T-helper 9 cell (primary cell): ENCODE measurements around the gene B3GAT3.
A peak's percentile ranks its signal among the peaks of the same experiment; 100 is the strongest.
"Not testable (repeated sequence)": the region's sequence is repeated elsewhere in the genome, so short reads cannot be mapped to it uniquely, and the experiment has no call there.

Source experiments
- DNase-seq: peaks from one replicate; pipeline ENCODE4 v3.0.0-alpha.2; 2020
- total RNA-seq, 2 donors: gene quantifications; one replicate each; lab custom pipeline; 2026; lab: John Stamatoyannopoulos, UW

B3GAT3 gene
- total RNA-seq = 30.4 to 56.2 reads per million in 2 donors

GRCh38 chr11:62621567-62622470 is at the start of gene B3GAT3:
B3GAT3 (minus strand) TSS chr11:62621986; CDS start chr11:62621947, 39 bp downstream.
- peak; percentile 96 for DNase-seq

- DNase-seq = no peak
Measured at GRCh38 chr11:62671236-62671607, 49.4 kb upstream of the B3GAT3 start.

DNA sequence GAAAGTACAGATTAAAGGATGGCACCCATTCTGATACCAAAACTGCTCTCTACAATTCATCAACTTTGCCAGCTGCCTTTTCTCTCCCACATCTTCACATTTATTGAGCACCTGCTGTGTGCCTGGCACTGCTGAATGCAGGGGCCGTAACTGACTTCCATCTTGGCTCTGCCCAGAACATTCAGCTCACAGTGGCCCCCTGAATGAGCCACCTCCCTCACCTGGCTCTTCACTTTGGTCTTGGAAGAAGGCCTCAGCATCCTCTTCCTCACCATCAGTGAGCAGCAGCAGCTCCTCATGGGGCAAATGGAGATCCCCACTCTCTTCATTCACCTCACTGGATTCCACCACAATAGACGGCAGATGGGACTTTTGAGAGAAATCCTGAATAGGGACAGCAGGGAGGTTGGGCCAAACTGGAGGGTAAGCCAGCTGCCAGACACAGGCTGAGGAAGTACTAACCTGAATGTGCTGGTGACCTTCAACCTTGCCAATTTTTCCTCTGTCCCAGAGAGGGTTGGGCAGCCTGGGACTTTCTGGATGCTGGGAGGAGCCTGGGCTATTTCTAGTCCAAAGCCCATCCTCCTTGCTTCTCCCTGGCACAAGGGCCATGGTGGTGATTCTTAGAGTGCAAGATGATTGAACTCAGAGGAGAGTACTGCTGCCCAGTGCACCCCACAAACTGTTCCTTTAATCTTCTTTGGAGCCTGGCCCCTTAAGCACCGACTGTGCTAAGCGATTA is 47.8 kb upstream of the B3GAT3 start:
- DNase-seq = no peak

DNA sequence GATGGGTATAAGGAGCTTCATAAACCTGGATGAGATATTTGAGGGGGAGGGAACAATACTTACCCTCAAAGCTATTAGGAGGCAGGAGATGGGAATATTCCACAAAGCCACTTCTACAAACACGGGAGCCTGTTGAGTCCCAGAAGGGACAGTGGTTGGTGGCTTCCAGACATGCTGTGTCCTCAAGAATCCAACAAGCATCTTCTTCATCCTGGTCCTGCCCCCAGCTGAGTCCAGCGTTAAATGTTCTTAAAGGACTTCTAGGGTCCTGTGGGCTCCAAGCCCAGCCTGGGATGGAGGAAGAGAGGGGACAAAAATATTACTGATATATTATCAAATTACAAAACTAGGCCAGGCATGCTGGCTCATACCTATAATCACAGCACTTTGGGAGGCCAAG is 45.7 kb upstream of the B3GAT3 start:
- no peak for DNase-seq

- no peak for DNase-seq
Measured at GRCh38 chr11:62666259-62666926, 44.6 kb upstream of the B3GAT3 start.

DNA sequence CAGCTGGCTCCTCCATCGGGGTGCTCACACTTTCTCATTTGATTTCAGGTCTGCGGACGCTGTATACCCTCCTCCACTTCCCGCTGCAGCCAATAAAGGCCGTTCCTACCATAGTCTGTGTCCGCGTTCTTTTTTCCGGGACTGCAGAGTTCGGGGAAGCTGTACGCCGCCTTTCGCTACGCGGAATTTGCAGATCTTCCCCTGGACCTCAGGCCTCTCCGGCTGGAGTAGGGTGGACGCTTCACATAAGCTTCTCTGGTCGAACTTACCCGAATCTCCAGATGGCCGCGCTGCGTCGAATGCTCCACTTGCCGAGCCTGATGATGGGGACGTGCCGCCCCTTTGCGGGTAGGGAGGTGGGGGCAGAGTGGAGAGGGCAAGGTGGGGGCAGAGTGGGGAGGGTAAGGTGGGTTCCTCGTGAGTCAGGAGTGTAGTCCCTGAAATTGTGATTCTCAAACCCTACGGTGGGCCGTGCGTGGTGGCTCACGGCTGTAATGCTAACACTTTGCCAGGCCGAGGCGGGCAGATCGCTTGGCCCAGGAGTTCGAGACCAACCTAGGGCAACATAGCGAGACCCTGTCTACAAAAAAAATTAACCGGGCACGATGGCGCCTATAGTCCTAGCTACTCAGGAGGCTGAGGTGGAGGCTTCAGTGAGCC is 43.9 kb upstream of the B3GAT3 start:
- peak; percentile 52 for DNase-seq

GRCh38 chr11:62665075-62665598 is 43.4 kb upstream of the B3GAT3 start, which contains the start of the genes C11orf98 and CSKMT:
C11orf98 (minus strand) TSS chr11:62665210; CDS start chr11:62665169, 41 bp downstream.
CSKMT (plus strand) TSS chr11:62665312; CDS start chr11:62665880, 568 bp downstream.
- DNase-seq = peak; percentile 93

DNA sequence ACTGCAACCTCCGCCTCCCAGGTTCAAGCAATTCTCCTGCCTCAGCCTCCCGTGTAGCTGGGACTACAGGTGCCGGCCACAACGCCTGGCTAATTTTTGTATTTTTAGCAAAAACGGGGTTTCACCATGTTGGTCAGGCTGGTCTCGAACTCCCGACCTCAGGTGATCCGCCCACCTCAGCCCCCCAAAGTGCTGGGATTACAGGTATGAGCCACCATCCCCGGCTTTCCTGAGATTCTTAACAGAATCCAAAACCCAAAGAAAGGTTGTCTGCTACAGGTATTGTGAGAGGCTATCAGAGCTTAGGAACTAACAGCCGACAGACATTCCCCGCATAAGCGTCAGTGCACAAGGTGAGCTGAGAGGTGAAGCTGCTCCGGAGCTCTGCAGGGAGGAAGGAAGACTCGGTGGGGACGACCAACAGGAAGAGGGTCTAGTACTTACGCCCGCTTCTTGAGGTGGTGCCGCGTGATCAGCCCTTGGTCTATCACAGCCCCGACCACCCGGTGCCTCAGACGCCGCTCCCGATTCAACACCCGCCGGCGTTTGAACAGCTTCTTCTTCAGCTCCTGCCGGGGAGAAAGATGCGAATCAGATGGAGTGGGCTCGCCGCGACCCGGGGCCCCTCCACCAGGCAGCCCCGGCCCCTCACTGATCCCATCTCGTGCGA is 42.8 kb upstream of the B3GAT3 start:
- peak; percentile 37 for DNase-seq

- DNase-seq = no peak
Measured at GRCh38 chr11:62656796-62657429, 35.1 kb upstream of the B3GAT3 start.

- no peak for DNase-seq
Measured at GRCh38 chr11:62654297-62654696, 32.5 kb upstream of the B3GAT3 start.

DNA sequence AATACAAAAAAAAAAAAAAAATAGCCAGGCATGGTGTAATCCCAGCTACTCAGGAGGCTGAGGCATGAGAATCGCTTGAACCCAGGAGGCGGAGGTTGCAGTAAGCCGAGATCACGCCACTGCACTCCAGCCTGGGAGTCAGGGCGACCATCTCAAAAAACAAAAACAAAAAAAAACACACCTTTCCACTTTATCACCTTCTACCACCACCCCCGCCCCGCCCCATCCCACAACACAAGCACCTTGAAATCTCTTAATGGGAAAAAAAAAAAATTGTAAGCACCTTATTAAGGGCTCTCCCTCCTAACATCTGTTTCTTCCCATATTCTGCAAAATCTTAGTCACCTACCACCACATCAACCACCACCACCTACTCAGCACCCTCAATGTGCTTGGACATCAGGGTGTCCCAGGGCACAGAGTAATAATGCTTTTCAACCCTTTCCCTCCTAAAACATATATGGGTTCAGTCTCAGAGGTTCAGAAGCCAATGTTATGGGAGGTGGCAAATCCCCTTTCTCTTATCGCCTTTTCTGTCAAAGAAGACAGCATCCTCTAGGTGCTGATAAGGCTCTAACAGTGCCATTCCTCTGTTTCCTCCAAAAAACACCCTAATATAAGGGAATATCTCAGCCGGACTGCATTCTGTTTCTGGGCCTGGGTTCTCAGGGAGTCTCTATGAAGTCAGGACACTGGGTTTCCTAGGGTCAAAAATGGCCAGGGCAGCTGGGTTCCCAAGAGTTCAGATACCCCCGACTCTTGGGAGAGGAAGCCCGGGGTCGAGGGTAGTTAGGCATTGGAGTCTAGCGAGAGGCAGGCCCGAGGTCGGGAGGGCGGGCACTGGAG is 30.6 kb upstream of the B3GAT3 start:
- peak; percentile 56 for DNase-seq

- not testable (repeated sequence) for DNase-seq
Measured at GRCh38 chr11:62650283-62650682, 28.5 kb upstream of the B3GAT3 start.

GRCh38 chr11:62649486-62649885 is 27.7 kb upstream of the B3GAT3 start:
- no peak for DNase-seq

DNA sequence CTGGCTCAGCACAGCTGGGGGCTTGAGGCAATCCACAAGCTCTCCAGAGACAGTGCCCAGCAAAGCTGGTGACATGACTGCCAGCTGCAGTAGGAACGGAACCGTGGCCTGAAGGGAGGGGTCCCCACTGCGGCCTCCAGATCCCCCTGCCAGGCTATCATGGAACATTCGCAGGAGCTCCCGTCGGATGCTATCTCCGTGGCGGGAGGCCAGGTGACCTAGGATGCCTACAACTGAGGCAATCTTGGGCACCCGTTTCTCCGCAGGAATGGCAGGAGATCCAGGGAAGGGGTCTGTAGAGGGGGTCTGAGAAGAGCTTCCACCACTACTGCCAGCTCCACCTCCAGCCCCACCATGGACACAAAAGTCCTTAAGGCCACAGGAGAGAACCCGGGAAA is 27.2 kb upstream of the B3GAT3 start:
- DNase-seq = no peak

GRCh38 chr11:62648185-62648966 is 26.6 kb upstream of the B3GAT3 start:
- no peak for DNase-seq

DNA sequence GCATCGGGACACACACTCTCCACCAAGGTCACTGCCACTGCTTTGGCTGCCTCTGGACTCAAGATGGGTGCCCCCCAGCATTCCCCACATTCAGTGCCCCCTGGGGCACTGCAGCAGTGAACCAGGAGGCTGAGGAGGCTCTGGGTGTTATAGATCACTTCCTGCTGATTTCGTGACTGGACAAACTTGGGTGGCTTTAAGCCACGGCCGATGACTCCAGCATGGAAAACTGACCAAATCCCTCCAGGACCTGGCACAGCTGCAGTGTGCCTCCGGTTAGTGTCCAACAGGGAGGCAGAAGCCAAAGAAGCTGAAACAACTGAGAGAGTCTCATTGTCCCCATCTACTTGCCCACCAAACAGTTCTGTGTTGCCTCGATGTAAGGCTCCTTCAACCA is 25.8 kb upstream of the B3GAT3 start:
- no peak for DNase-seq

GRCh38 chr11:62646825-62647608 is 25.2 kb upstream of the B3GAT3 start:
- no peak for DNase-seq
